HG03139 (cell line): ENCODE measurements around the gene OAS2.

ENCODE experiments used
- ATAC-seq: cut with Tn5 transposase; IDR thresholded peaks from one replicate; pipeline ENCODE4 v1.9.1; 2021; ENCODE audit not compliant: unreplicated experiment

Gene OAS2

DNA sequence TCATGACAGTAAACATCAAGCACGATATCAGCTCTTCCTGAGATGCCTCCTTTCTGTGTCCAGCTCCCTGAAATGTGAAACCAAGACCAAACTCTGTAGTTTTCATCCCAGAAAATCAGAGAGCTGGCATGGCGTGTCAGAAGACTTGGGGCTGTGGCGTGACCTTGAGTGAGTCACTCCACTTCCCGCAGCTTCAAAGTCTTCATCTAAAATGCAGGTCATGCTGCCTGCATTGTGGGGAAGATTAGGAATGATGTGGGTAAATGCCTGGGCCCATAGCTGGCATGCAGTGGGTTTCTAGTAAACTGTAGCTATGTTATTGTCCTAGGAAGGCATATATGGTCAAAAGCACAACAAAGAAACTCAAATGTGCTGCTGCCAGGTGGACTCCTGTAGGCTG is 28.8 kb downstream of the OAS2 start:
- no peak for ATAC-seq

DNA sequence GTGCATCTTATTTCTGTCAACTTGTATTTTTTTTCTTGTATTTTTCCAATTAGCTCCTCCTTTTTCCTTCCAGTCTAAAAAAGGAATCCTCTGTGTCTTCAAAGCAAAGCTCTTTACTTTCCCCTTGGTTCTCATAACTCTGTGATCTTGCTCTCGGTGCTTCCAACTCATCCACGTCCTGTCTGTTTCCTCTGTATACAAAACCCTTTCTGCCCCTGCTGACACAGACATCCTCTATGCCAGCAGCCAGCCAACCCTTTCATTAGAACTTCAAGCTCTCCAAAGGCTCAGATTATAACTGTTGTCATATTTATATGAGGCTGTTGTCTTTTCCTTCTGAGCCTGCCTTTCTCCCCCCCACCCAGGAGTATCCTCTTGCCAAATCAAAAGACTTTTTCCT is 32.4 kb downstream of the OAS2 start:
- no peak for ATAC-seq

DNA sequence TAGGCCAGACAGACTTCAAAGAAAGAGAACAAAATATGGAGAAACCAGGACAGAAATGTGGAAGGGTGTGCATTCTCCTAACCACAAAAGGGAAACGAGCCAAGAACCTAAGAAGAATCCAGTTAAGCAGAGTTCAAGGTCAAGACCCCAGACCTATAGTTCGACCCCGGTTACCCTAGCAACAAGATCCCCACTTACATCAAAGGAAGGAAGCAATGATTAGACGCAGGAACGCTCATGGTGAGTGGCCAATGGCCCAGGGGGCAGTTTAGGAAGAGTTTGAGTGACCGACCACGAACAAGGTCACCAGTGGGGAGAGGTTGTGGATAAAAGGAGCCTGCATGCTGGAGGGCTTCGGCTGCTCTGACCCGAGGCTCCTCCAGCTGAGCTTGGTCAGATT is 36.2 kb downstream of the OAS2 start:
- ATAC-seq: no peak

DNA sequence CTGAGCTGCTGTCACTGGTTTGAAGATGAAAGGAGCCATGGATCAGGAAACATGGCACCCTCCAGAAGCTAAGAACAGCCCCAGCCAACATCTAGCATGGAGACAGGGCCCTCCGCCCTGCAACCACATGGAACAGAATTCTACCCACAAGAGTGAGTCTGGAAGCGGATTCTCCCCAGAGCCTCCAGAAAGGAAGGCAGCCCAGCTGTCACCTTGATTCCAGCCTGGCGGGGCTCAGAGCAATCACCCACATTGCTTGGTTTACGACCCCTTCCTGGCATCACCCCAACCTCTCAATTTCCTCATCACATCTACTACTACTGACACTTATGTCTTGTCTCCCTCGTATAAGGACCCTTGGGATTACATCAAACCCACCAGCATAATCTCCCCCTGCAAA is 38.5 kb downstream of the OAS2 start:
- no peak for ATAC-seq

DNA sequence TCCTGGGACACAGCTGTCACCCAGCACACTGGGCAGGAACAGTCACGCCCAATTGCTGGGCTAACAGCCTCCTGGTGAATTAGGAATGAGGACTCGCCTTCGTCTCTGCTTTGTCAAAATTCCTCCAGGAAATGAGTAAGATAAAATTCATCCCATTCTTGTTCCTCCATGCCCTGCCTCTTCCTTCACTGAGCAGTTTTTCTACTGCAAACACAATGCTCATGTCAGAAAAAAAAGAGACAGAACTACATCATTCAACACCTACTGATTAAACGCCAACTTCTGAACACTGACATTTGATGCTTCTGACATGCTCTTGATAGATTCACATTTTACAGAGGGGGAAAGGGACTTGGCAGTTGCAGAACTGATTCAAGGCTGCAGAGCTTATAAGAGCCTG is 40.7 kb downstream of the OAS2 start:
- no peak for ATAC-seq

DNA sequence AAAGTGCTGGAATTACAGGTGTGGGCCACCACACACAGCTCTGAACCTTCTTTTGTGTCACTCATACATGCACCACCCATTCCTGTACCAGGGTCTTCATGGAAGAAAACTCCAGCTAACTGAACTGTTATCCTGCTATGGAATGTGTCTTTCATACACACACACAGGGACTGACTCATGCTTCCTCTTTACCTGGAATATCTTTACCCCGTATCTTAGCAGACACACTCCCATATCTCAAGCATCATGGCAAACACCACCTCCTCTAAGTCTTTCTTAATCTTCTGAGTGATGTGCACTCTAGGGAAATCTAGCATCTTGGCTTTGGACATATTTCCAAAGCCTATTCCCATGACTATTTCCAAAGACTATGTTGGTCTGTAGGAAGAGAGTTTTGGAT is 43.2 kb downstream of the OAS2 start:
- ATAC-seq: no peak

DNA sequence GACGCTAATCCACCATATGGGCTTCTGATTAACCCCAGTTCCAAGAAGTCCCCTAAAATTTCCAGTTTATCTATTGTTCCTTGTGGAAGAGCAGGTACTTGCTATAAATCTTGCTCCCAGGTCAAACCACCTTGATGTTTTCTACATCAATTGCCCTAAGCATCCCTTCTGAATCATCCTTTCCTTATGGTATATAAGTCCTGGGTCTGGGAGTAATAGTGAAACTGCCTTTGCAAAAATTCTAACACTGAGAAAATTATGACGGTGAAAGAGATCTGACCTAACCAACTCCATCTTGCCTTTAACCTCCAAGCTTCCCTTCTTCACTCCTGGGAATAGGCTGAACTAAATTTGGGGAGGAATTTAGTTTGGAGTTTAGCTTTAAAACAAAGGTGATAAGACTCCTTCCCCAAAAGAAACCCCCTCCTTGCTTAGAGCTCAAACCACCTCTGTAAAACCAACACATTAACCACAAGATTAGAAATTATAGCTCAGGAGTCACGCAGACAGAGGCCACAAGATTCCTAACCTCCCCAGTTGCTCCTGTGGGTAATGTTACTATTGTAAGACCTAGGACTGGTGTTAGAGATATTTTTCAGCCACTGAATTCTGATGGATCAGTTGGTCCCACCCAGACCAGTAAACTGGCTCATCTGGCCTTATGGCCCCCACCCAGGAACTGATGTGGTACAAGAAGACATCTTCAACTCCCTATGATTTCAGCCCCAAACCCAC is 44.4 kb downstream of the OAS2 start:
- no peak for ATAC-seq

DNA sequence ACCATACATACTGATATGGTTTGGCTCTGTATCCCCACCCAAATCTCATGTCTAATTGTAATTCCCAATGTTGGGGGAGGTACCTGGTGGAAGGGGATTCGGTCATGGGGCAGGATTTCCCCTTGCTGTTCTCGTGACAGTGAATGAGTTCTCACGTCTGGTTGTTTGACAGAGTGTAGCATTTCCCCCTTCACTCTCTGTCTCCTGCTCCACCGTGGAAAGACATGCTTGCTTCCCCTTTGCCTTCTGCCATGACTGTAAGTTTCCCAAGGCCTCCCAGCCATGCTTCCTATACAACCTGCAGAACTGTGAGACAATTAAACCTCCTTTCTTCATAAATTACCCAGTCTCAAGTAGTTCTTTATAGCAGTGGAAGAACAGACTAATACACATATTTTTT is 49.4 kb downstream of the OAS2 start:
- ATAC-seq: no peak

DNA sequence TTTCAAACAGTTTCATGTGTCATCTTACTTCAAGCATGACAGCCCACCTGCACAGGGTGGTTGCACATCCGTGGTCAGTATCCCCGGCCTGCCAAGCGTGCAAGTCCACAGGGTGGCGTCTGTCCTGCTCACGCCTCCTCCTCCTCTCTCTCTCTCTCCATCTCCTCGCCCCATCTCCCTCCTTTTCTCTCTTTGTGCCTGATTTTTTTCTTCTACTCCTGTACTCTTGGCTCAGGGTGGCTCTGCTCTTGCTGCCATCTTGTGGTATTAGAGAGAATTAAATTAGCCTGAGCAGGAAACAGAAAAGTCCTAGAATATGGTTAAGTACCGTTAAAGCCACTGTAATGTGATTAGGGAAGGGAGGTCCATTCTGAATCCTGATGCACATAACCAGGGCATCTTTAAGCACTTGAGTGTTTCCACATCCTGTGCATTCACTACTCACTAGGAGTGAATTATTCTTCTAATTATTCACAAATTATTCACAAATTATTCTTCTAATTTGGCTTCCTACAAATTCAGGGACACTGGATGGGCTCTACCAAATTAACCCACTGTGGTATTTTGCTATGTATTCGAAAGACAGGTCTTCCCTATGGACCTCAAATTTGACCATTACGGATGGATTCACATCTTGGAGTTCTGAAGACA is 52.7 kb downstream of the OAS2 start:
- ATAC-seq: no peak

DNA sequence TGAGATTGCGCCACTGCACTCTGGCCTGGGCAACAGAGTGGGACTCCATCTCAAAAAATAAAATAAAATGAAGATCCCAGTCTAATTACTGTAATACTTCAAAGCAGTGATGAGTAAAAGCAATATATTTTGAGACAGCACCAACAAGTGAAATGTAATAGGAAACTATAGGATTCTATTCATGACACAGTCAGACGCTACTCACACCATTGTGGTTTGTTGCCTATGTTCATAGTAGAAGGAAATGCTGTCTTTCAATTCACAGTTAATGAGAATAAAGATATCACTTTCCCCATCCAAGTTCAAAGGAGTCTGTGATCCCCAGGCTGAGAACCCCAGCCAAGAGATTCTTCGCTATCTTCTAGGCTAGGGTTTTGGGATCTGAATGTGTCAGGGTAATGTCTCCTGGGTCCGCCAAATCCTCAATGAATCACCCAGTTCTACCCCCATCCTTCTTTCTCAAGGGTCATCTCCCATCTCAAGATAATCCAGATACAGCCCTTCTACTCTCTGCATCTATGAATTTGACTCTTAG is 61.7 kb downstream of the OAS2 start:
- ATAC-seq: no peak

DNA sequence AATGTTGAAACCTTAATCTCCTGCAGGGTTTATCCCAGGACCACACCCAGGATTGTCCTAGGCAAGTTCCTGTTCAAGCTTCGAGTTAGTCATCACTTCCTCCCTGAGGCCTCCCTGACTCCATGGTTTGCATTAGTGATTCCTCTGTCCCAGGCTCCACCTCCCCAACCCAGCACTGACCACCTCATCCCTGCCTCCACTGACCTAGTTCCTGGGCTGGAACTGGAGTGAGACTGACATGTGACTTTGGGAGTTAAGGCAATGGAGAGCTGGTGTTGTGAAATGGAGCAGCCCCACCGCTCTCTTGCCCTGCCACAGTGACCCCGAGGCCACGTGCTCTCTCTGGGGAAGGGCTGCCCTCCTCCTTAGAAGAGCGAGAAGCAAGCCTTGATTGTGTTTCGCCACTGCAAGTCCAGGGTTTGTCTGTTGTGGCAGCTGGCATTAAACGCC is 62.4 kb downstream of the OAS2 start:
- ATAC-seq: no peak

DNA sequence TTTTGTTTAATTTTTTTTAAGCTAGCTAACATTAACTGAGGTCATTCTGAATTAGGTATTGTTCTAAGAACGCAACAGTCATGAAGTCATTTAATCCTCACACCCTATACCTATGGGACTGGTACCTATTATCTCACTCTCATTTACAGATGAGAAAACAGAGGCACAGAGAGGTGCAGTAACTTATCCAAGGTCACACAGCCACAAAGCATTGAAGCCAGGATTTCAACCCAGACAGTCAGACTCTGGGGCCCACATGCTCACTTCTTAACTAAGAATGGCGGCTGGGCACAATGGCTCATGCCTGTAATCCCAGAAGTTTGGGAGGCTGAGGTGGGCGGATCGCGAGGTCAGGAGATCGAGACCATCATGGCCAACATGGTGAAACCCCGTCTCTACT is 63.2 kb downstream of the OAS2 start:
- no peak for ATAC-seq

DNA sequence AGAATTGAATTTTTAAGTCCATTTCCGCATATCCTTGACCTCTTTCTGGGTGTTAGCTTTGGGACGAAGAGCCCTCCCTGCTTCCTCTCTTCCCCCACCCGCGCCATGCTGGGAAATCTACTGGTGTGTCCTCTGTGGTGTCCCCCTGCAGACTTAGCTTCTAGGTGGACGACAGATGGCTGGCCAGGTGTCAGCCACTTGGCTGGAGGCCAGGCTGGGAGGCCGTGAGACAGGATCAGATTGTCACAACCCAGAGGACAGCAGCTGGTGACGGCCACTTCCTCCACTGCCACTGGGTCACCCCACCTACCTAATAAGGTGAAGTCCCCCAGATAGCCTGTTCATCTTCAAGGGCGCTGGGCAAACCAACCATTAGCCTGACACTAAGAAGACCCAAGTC is 64.9 kb downstream of the OAS2 start:
- no peak for ATAC-seq

DNA sequence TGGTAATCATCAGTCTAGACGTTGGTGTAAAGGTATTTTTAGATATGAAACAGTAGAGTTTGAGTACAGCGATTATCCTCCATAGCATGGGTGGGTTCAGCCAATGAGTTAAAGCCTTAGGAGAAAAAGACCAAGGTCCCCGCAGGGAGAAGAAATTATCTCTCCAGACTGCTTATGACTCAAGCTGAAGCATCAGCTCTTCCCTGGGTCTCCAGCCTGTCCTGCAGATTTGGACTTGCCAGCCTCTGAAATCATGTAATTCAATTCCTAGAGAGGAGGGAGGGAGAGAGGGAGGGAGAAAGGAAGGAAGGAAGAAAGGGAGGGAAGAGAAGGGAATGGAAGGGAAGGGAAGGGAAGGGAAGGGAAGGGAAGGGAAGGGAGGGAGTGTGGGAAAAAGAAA is 66.2 kb downstream of the OAS2 start:
- no peak for ATAC-seq

DNA sequence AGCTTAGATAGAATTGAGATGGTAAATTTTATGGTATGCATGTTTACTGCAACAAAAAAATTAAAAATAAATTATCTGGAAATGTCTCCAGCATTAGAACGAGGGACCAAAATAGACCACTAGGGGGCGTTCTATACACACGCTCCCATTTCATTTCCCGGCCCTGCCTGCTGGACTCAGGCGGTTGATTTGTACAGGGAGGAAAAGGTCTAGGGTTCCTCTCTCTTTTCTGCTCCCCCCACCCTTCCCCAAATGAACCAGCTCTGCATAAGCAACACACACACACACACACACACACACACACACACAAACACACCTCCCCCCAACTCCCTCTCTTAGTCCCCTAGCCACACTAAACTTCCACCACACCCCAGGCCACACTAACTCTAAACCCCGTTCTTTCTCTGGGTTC is 70.4 kb downstream of the OAS2 start:
- no peak for ATAC-seq

DNA sequence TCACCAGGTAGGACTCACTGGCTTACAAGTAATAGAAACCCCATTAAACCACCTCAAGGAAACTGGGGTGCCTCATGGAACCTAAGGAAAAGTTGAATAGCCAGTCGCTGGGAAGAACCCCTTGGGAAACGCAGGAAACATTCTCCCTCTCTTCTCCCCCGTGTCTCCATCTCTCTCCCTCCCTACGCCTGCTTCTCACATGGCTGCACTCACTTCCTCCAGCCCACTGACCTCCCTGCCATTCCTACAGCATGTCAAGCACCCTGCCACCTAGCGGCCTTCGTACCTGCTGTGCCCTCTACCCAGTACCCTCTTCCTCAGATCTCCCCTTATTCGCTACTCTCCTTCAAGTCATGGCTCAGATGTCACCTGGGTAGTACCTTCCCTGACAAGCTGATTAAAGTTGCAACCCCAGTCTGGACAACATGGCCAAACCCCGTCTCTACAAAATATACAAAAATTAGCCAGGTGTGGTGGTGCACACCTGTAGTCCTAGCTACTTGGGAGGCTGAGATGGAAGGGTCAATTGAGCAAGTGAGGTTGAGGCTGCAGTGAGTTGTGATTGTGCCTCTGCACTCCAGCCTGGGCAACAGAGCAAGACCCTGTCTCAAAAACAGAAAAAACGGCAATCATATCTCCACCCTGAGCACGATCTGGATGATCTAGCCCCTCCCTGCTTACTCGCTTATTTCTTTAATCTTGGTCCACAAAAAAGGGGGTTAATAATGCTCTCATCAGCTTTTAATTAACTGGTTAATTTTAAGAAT is 71.8 kb downstream of the OAS2 start:
- ATAC-seq: no peak

DNA sequence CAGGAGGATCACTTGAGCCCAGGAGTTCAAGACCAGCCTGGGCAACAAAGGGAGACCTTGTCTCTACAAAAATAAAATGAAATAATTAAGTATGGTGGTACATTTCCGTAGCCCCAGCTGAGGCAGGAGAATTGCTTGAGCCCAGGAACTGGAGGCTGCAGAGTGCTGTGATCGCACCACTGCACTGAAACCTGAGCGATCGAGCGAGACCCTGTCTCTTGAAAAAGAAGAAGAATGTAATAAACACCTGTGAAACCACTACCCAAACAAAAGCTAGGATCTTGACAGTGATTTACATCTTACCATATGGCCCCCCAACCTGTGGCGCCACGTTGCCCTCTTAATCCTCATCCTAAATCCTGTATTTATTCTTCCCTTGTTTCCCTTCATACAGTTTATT is 72.5 kb downstream of the OAS2 start:
- ATAC-seq: no peak

DNA sequence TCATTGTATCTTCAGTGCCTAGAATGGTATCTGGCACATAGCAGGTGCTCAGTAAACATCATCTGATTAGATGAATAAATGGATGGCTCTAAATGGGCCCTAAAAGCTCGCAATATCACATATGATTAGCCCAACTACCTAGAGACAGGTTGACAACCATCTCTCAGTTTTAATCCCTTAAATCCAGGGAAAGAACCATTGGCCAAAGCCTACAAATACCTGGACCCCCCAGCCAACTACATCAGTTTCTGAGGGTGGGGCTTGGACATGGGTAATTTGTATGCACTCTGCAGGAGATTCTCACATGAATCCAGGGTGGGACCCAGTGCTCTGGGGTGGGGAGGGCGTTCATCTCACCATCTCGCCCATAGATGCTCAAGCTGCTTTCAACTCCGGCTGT is 73.4 kb downstream of the OAS2 start:
- ATAC-seq: no peak

DNA sequence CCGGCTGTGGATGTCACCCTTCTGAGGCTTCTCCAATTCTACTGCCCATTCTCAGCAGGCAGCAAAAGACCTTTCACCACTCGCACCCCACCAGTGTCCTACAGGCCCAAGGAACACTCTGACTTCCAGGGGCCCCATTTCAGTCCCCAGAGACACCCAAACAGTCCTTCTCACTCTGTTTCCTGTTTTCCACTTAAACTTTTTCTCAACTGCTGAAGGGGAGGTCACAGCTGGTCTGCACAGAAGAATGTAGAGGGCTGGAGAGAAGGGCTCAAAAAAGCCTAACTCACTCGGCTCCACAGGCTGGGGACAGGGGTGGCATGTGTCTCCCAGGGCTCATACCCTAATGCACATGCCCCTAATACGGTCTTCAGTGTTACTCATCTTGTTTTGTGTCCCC is 74.0 kb downstream of the OAS2 start:
- no peak for ATAC-seq

DNA sequence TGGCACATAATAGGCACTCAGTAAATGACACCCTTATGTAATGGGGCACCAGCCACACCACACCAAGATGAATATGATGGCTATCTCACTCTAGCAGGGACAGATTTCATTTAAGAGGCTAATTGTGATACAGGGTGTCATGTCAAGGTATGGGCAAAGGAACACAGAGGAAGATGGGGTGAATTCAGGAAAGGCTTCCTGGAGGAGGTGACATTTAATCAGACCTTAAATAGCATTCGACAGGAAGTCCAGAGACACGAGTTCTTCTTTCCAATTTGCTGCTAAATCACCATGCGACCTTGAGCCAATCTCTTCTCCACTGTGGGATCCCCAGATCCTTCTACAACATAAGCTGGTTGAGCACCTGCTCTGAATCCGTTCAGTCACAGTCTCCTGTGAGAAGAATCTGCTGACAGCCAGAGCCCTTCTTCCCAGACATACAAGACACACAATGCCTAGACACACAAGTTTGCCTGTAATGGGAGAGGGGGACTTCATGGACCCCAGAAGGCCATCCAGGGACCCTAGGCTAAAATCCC is 76.7 kb downstream of the OAS2 start:
- ATAC-seq: no peak

DNA sequence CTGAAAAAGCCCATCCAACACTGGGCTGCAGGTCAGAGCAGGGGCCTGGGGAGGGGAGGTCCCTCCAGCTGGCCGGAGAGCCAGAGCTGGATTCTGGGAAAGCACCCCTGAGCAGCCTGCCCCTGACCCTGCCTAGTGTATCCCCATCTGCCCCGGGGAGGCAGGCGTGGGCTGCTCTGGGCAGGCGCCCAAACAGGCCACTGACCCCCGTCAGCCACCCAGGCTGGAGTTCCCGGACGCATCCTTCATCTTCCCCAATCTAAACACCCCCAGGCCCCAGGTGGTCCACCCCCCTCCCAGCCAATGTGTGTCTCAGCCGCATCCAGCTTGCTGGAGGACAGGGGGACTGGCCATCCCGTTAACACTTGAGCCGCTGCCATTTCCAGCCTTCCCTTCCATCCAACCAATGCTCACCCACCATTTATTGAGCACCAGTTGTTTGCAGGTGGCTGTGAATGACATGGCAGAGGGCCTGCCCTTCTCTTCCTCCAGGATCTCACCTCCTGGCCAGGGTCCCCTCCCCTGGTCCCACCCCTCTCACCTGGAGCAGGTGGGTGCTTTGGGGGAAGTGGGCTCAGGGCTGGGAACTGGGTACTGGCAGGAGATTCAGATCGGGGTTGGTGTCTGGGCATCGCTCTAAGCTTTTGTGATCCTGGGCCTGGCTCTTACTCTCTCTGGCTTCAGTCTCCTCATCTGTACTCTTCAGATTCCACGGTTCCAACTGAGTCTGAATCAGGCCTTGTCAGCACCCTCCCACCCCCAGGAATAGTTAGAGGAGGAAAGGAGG is 77.5 kb downstream of the OAS2 start:
- no peak for ATAC-seq
